GM18508 (cell line): ENCODE data around the gene OBSCN.
"Not testable (repeated sequence)": the region's sequence is repeated elsewhere in the genome, so short reads cannot be mapped to it uniquely, and the experiment has no call there.

Experiments used
- ATAC-seq: cut with Tn5 transposase; IDR thresholded peaks from one replicate; pipeline ENCODE4 v1.9.1; 2021; ENCODE audit warnings: moderate number of reproducible peaks; ENCODE audit not compliant: insufficient read depth, unreplicated experiment

The OBSCN gene

GRCh38 chr1:228224198-228225164 is 16.6 kb downstream of the OBSCN start:
- no peak for ATAC-seq

GRCh38 chr1:228225165-228225710 is 17.4 kb downstream of the OBSCN start:
- ATAC-seq = no peak

- no peak for ATAC-seq
Observed at GRCh38 chr1:228225740-228226139, 17.9 kb downstream of the OBSCN start.

GRCh38 chr1:228226141-228226874 is 18.5 kb downstream of the OBSCN start:
- no peak for ATAC-seq

- ATAC-seq = no peak
Observed at GRCh38 chr1:228226956-228227791, 19.3 kb downstream of the OBSCN start.

- not testable (repeated sequence) for ATAC-seq
Observed at GRCh38 chr1:228228147-228228546, 20.3 kb downstream of the OBSCN start.

- no peak for ATAC-seq
Observed at GRCh38 chr1:228228601-228229074, 20.8 kb downstream of the OBSCN start.

GRCh38 chr1:228231189-228231588 is 23.3 kb downstream of the OBSCN start:
- no peak for ATAC-seq

GRCh38 chr1:228233136-228233535 is 25.3 kb downstream of the OBSCN start:
- no peak for ATAC-seq

- ATAC-seq = no peak
Observed at GRCh38 chr1:228234921-228235320, 27.1 kb downstream of the OBSCN start.

- ATAC-seq = no peak
Observed at GRCh38 chr1:228236744-228237143, 28.9 kb downstream of the OBSCN start.

GRCh38 chr1:228238007-228238406 is 30.2 kb downstream of the OBSCN start:
- ATAC-seq = no peak

- no peak for ATAC-seq
Observed at GRCh38 chr1:228238461-228238860, 30.6 kb downstream of the OBSCN start.

GRCh38 chr1:228240411-228241240 is 32.8 kb downstream of the OBSCN start:
- ATAC-seq = no peak

GRCh38 chr1:228241259-228241658 is 33.4 kb downstream of the OBSCN start:
- ATAC-seq = no peak

GRCh38 chr1:228242409-228242808 is 34.6 kb downstream of the OBSCN start:
- no peak for ATAC-seq

GRCh38 chr1:228243093-228243492 is 35.2 kb downstream of the OBSCN start:
- no peak for ATAC-seq

GRCh38 chr1:228243989-228244388 is 36.1 kb downstream of the OBSCN start:
- ATAC-seq = not testable (repeated sequence)

GRCh38 chr1:228245111-228245510 is 37.3 kb downstream of the OBSCN start:
- ATAC-seq = no peak
